H9 (cell line): Measurements from ENCODE around the gene MTA1. TPM values are rescaled to one million over a fixed set of nuclear protein-coding genes. Genes with fewer than 3 reads are reported as not detected.

Experiments
- DNase-seq: peaks from one replicate; pipeline ENCODE4 v3.0.0-alpha.2; 2017
- H2AFZ ChIP-seq: one replicate; pipeline ENCODE4 v1.6.1; 2013; ENCODE audit warnings: mild to moderate bottlenecking, low read length, control low read depth, moderate library complexity
- H2AK5ac ChIP-seq: 2 replicates; pipeline ENCODE4 v1.6.1; 2013; ENCODE audit warnings: low read length, control low read depth, mixed read lengths; ENCODE audit not compliant: insufficient read length
- H2BK120ac ChIP-seq: one replicate; pipeline ENCODE4 v1.6.1; 2013; ENCODE audit warnings: low read depth, mild to moderate bottlenecking, low read length, control low read depth, inconsistent platforms; ENCODE audit not compliant: poor library complexity, severe bottlenecking
- H2BK12ac ChIP-seq: 2 replicates; pipeline ENCODE4 v1.6.1; 2013; ENCODE audit warnings: low read length, control low read depth, mixed read lengths, low read depth; ENCODE audit not compliant: insufficient read length
- H2BK15ac ChIP-seq: 2 replicates; pipeline ENCODE4 v1.6.1; 2013; ENCODE audit warnings: low read depth, low read length, control low read depth
- H2BK20ac ChIP-seq: one replicate; pipeline ENCODE4 v1.6.1; 2013; ENCODE audit warnings: low read depth, mild to moderate bottlenecking, low read length, control low read depth, inconsistent platforms; ENCODE audit not compliant: poor library complexity, severe bottlenecking
- H2BK5ac ChIP-seq: 2 replicates; pipeline ENCODE4 v1.6.1; 2013; ENCODE audit warnings: low read length, control low read depth, mixed read lengths; ENCODE audit not compliant: insufficient read length
- H3K14ac ChIP-seq: 2 replicates; pipeline ENCODE4 v1.6.1; 2013; ENCODE audit warnings: low read length, control low read depth; ENCODE audit not compliant: insufficient read depth
- H3K18ac ChIP-seq: 2 replicates; pipeline ENCODE4 v1.6.1; 2013; ENCODE audit warnings: low read depth, mild to moderate bottlenecking, mixed read lengths, low read length, control low read depth; ENCODE audit not compliant: insufficient read length
- H3K23ac ChIP-seq: 2 replicates; pipeline ENCODE4 v1.6.1; 2013; ENCODE audit warnings: low read length, control low read depth, mixed read lengths, low read depth; ENCODE audit not compliant: insufficient read length
- H3K23me2 ChIP-seq: 2 replicates; pipeline ENCODE4 v1.6.1; 2013; ENCODE audit warnings: low read depth, mild to moderate bottlenecking, mixed read lengths, low read length, control low read depth; ENCODE audit not compliant: insufficient read length, poor library complexity, severe bottlenecking
- H3K27ac ChIP-seq: 2 replicates; pipeline ENCODE4 v1.5.1; 2013; ENCODE audit warnings: low read length, control low read depth, mixed read lengths, low read depth; ENCODE audit not compliant: insufficient read length
- H3K27me3 ChIP-seq: 2 replicates; pipeline ENCODE4 v1.6.1; 2013; ENCODE audit warnings: low read length, control low read depth, inconsistent platforms; ENCODE audit not compliant: insufficient read depth
- H3K4ac ChIP-seq: 2 replicates; pipeline ENCODE4 v1.6.1; 2013; ENCODE audit warnings: low read depth, mild to moderate bottlenecking, control low read depth, inconsistent platforms, low read length, moderate library complexity
- H3K4me1 ChIP-seq: 2 replicates; pipeline ENCODE4 v1.6.1; 2013; ENCODE audit warnings: low read length, control low read depth, inconsistent platforms; ENCODE audit not compliant: insufficient read depth
- H3K4me2 ChIP-seq: 2 replicates; pipeline ENCODE4 v1.6.1; 2013; ENCODE audit warnings: low read length, control low read depth, mixed read lengths; ENCODE audit not compliant: insufficient read length, insufficient read depth
- H3K56ac ChIP-seq: 2 replicates; pipeline ENCODE4 v1.6.1; 2013; ENCODE audit warnings: low read depth, mild to moderate bottlenecking, mixed read lengths, low read length, control low read depth; ENCODE audit not compliant: insufficient read length
- H3K79me1 ChIP-seq: 2 replicates; pipeline ENCODE4 v1.6.1; 2013; ENCODE audit warnings: low read depth, mild to moderate bottlenecking, moderate library complexity, low read length, control low read depth, inconsistent platforms; ENCODE audit not compliant: insufficient read depth, poor library complexity, severe bottlenecking
- H3K79me2 ChIP-seq: 2 replicates; pipeline ENCODE4 v1.6.1; 2013; ENCODE audit warnings: low read length, control low read depth, inconsistent platforms; ENCODE audit not compliant: insufficient read depth
- H3K9ac ChIP-seq: 2 replicates; pipeline ENCODE4 v1.6.1; 2013; ENCODE audit warnings: low read length, control low read depth, mixed read lengths; ENCODE audit not compliant: insufficient read length; ENCODE audit errors: extremely low read depth
- H3K9me3 ChIP-seq: one replicate; pipeline ENCODE4 v1.6.1; 2013; ENCODE audit warnings: low read depth, low read length, inconsistent platforms; ENCODE audit not compliant: control insufficient read depth
- H3T11ph ChIP-seq: one replicate; pipeline ENCODE4 v1.6.1; 2013; ENCODE audit warnings: mild to moderate bottlenecking, low read length, control low read depth, inconsistent platforms
- H4K20me1 ChIP-seq: one replicate; pipeline ENCODE4 v1.6.1; 2013; ENCODE audit not compliant: control insufficient read depth, insufficient read length, insufficient read depth
- H4K5ac ChIP-seq: 2 replicates; pipeline ENCODE4 v1.6.1; 2013; ENCODE audit warnings: low read depth, mild to moderate bottlenecking, mixed read lengths, low read length, control low read depth; ENCODE audit not compliant: insufficient read length
- H4K8ac ChIP-seq: replicated peaks from 2 replicates; pipeline ENCODE4 v1.6.1; 2013; ENCODE audit warnings: low read length, control low read depth, mixed read lengths, low read depth; ENCODE audit not compliant: insufficient read length
- H4K91ac ChIP-seq: 2 replicates; pipeline ENCODE4 v1.6.1; 2013; ENCODE audit warnings: low read depth, mild to moderate bottlenecking, moderate library complexity, mixed read lengths, low read length, control low read depth; ENCODE audit not compliant: insufficient read length
- H3K27ac Mint-ChIP-seq, 3 experiments: 2 replicates in 2 of 3; 3 replicates in 1 of 3; pipeline ENCODE4 v1.8.0; 2020 to 2021; ENCODE audit warnings: mixed read lengths in 3 of 3, mild to moderate bottlenecking in 1 of 3, moderate library complexity in 1 of 3
- H3K27me3 Mint-ChIP-seq: 2 replicates; pipeline ENCODE4 v1.8.0; 2021; ENCODE audit warnings: low read depth, mild to moderate bottlenecking, moderate library complexity, mixed read lengths
- H3K36me3 Mint-ChIP-seq, 3 experiments: 2 replicates in 2 of 3; 3 replicates in 1 of 3; pipeline ENCODE4 v1.8.0; 2020 to 2021; ENCODE audit warnings: low read depth in 3 of 3, mixed read lengths in 3 of 3; ENCODE audit not compliant: insufficient read depth in 1 of 3
- H3K4me1 Mint-ChIP-seq, 2 experiments: 2 replicates each; pipeline ENCODE4 v1.8.0; 2020; ENCODE audit warnings: mixed read lengths in 2 of 2
- H3K4me3 Mint-ChIP-seq, 2 experiments: 2 replicates in 1 of 2; 3 replicates in 1 of 2; pipeline ENCODE4 v1.8.0; 2020 to 2021; ENCODE audit warnings: mild to moderate bottlenecking in 2 of 2, mixed read lengths in 2 of 2, moderate library complexity in 1 of 2
- H3K9me3 Mint-ChIP-seq, 2 experiments: 2 replicates in 1 of 2; 3 replicates in 1 of 2; pipeline ENCODE4 v1.8.0; 2020; ENCODE audit warnings: mild to moderate bottlenecking in 2 of 2, mixed read lengths in 2 of 2, moderate library complexity in 1 of 2
- CTCF ChIP-seq: fragments of 200-600 bp; sonication (generic); conservative IDR thresholded peaks from 3 replicates; pipeline ENCODE4 v1.8.0; 2021; ENCODE audit warnings: antibody characterized with exemption, mild to moderate bottlenecking
- WGBS: extraction: QIAGEN DNeasy Blood & Tissue Kit; methylation state at CpG from one replicate; pipeline ENCODE4 v1.1.7; 2013; ENCODE audit warnings: missing lambda C conversion rate, low lambda C conversion rate, mixed read lengths; ENCODE audit not compliant: insufficient read length; ENCODE audit errors: extremely low coverage; 5-methylcytosine and 5-hydroxymethylcytosine counted together
- total RNA-seq: library from RNA; stranded (reverse); gene quantifications from 2 replicates; pipeline ENCODE4 v1.2.1, GENCODE V29; 2021

MTA1 gene
- total RNA-seq, 1 experiment from 2014 or later: 230 TPM

GRCh38 chr14:105392131-105393090 lies 27.2 kb upstream of the MTA1 start:
- Histone ChIP-seq H4K5ac (no peak overlapping the region), H3K4me2 (no peak overlapping the region), H4K8ac (no peak overlapping the region), H4K91ac (no peak overlapping the region), H2BK12ac (no peak overlapping the region), H3K18ac (no peak overlapping the region), H3T11ph (no peak overlapping the region), H2BK120ac (no peak overlapping the region), H3K56ac (no peak overlapping the region), H2AK5ac (no peak overlapping the region), H2AFZ (no peak overlapping the region), H3K4me1 (no peaks in the 10 kb centered on the region), H2BK20ac (no peak overlapping the region), H3K23ac (no peak overlapping the region), H3K79me1 (no peaks in the 10 kb centered on the region), H4K20me1 (no peaks in the 10 kb centered on the region), H2BK15ac (no peak overlapping the region), H3K14ac (no peak overlapping the region), H3K4ac (no peak overlapping the region), H3K23me2 (no peaks in the 10 kb centered on the region), H3K79me2 (no peaks in the 10 kb centered on the region), H2BK5ac (no peak overlapping the region), H3K9ac (no peak overlapping the region), H3K27ac (no peak overlapping the region), H3K27me3 (no peaks in the 10 kb centered on the region), H3K9me3 (no peaks in the 10 kb centered on the region)
- 0 out of 5 replicates have a peak, but pooled peaks cover 0 to under 1% of the 10 kb centered on the region in 2 experiments for H3K9me3 Mint-ChIP-seq
- no peak overlapping the region; a peak in 1 of 7 replicates for H3K27ac Mint-ChIP-seq
- H3K4me1 Mint-ChIP-seq: no peaks in the 10 kb centered on the region
- peaks cover 10% of the 10 kb centered on the region for H3K27me3 Mint-ChIP-seq
- no peak for TF ChIP-seq CTCF
- WGBS: no CpG with 5 or more reads among the region's 40 CpGs
- no peak for DNase-seq
- peaks cover 2 to 8% (median 7%) of the 10 kb centered on the region in 3 experiments; a peak in 5 of 7 replicates for H3K36me3 Mint-ChIP-seq
- no peak overlapping the region for H3K4me3 Mint-ChIP-seq
